ENCODE results near the gene DNAAF1.
"Not testable (repeated sequence)": the region's sequence is repeated elsewhere in the genome, so short reads cannot be mapped to it uniquely, and the experiment has no call there.

DNAAF1 gene

DNA sequence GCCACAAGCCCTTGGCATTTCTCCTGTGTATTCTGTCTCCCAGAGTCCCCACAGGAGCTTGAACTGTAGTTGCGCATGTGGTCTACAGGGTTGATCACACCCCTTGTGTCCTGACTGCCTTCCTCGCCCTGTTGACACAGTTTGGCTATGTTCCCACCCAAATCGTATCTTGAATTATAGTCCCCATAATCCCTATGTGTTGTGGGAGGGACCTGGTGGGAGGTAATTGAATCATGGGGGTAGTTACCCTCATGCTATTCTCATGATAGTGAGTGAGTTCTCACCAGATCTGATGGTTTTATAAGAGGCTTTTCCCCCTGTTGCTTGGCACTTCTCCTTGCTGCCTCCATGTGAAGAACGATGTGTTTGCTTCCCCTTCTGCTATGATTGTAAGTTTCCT, 67.0 kb downstream of the DNAAF1 start:
- DNase-seq (ENCODE audit: low read depth), result no peak

DNA sequence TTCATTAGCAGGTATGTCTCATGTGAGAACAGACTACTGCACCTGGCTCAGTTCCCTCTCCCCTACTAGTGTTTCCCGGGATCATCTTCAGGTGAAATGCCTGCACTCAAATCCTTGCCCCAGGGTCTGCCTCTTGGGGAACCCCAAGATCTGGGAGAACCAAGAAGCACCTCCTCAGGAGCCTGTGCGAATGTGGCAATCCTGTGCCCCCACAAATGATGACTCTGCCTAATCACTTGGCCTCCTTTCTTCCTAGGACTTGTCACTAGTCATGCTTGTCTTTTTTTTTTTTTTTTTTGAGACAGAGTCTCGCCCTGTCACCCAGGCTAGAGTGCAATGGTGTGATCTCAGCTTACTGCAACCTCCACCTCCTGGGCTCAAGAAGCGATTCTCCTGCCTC, 67.5 kb downstream of the DNAAF1 start:
- DNase-seq (ENCODE audit: low read depth), result no peak

DNA sequence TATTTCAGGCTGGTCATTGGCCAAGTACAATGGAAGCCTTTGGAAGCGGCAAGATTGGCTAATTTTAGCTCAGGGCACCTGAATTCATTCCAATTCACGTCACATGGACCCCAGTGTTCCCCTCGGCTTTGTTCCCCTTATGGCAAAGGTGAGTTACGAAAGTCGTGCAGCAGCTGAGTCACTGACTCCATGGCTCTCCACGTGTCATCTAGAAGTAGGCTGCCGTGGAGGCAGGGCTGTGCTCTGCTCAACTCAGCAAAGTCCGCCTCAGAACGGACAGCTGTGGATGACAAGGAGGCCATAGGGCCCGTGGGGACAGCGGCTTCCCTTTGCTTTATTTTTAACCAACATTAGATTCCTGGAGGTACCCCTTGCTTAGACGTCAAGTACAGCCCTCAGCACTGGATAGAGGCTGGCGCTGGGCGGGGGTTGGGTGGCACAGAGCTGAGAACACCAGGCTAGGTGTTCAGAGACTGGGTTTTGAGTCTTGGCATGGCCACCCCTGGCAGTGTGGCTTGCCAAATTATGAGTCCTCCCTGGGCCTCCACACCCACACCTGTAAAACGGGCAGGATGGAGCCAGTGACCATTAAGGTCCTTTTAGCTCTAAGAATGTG, 69.5 kb downstream of the DNAAF1 start:
- DNase-seq (ENCODE audit: low read depth), result no peak

DNA sequence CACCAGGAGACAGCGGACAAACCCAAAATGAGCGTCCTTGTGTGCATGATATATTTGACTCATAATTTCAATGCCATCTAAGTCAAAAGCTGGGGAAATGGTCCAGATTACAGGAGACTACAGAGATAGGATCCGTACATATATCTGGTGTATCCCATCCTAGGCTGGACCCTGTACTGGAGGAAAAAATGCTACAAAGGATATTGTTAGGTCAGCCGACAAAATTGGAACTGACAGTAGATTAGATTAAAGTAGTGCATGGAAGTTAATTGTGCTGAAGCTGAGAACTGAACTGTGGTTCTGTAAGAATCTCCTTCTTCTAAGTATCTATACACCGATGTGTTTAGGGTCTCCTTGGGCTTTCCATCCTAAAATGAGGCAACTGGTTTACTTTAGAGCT, 70.4 kb downstream of the DNAAF1 start:
- DNase-seq (ENCODE audit: low read depth), result no peak

DNA sequence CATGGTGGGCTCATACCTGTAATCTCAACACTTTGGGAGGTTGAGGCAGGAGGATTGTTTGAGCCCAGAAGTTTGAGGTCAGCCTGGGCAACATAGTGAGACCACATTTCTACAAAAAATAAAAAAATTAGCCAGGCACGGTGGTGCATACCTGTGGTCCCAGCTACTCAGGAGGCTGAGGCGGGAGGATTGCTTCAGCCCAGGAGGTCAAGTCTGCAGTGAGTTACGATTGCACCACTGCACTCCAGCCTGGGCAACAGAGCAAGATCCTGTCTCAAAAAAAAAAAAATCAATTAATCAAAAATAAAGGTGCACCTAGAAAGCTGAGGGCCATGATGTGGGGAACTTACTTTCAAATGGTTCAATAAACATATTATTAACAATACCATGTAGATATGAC, 71.0 kb downstream of the DNAAF1 start:
- DNase-seq (ENCODE audit: low read depth), result not testable (repeated sequence)

DNA sequence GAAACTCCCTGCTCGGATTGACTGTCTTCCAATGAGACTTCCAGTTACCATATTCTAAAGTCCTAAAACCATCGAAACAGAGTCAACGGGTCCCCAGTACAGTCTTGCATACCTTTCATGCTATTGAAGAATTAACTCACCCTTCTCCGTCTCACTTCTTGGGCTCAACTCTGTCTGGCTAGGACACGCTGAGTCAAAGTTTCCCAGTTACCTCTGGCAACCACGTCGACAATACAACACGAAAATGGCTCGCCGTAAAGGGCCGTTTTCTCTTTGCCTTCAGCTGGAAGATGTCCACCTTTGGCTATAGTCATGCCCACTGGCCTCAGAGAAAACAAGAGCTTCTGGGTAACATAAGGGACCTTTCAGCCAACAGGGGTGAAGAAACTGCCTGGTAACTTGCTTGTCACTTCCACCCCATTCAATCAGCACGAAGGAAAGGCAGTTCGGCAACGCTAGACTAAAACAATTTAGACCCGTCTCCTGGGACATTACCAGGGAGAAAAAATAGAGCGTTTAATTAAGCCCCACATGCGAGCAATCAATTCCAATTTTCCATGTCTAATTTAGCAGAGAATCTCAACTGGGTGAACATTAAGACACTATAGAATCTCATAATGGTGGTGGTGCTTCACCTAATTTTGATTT, 73.2 kb downstream of the DNAAF1 start:
- no peak for DNase-seq (ENCODE audit: low read depth)

DNA sequence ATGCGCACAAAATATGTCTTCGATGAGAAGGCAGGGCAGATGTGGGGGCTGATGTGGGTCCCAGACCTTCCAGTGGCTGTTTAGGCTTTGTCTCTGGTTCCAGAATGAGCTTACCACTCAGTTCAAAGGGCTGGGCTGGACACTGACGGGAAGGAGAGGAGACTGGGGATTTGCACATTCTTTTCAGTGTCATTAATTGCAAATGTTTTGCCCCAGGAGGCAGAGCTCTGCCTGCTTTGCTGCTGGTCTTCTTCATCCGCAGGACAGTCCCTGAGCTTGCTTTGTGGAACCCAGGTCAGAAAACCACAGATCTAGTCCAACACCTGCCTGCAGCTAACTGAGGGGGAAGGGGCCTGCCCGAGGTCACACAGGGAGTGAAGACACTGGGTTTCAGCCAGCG, 73.8 kb downstream of the DNAAF1 start:
- DNase-seq (ENCODE audit: low read depth), result no peak

DNA sequence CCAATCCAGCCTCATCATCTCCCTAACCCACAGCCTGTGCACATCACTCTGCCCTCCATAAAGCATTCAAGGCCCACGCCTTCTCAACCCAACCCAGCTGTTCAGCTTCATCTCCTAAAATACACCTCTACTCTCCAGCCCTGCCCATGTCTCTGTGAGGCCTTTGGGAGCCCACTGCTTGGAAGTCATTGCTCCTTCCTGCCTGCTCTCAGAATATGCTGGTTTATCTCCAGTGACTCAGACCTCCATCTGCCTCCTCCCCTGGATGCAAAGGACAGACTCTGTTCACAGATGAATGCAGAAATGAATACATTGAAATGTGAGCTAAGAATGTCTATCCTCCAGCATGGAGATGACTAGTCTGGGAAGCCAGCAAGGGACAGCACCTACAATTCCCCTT, 75.7 kb downstream of the DNAAF1 start:
- no peak for DNase-seq (ENCODE audit: low read depth)

DNA sequence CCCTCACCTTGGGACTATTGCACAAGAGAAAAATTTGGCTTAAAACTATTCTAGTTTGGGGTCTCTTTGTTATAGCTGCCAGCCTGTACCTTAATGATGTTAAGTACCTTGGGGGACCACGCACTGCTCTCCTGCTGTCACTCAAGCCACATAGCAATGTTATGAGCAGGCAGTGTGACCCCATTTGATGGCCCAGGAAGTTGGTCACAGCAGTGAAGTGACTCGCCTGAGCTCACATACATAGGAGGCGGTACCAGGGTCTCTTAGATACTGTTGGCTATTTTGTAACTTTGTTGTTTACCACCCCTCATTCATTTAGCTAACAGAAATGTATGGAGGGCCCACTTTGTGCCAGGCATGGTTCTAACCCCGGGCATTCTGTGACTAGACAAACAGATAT, 78.3 kb downstream of the DNAAF1 start:
- DNase-seq (ENCODE audit: low read depth), result no peak

DNA sequence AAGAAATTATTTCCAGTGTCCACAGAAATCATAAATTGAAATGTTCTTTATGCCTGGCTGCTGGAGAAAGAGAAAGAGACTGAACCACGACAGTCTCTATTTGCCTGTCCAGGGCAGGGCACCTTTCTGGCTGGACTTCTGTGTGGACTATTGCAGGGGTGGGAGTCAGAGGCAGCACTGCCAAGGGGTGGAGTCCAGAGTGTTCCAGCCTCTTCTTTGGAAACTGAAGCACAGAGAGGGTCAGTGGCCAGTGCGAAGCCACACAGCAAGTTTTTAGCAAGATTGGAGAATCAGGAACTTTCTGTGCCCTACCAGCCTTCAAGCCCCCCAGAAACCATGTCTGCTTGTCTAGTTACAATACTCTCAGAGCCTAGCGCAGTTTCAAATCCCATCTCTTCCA, 79.4 kb downstream of the DNAAF1 start:
- no peak for DNase-seq (ENCODE audit: low read depth)

DNA sequence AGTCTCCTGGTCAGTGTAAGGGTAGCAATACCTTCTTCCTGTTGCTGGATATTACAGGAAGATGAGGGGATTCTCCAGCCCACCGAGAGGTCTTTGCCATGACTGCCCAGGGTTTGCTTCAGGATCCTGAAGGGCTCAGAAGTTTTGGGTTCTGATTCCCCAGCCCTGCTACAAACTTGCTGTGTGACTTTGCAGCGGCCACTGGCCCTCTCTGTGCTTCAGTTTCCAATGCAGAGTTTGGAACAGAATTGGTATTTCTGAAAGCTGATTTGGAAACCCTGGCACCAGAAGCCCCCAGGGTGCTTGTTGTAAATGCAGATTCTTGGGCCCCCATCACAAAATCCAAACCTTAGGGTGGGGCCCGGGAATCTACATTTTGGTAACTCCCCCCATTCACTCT, 80.0 kb downstream of the DNAAF1 start:
- no peak for DNase-seq (ENCODE audit: low read depth)

DNA sequence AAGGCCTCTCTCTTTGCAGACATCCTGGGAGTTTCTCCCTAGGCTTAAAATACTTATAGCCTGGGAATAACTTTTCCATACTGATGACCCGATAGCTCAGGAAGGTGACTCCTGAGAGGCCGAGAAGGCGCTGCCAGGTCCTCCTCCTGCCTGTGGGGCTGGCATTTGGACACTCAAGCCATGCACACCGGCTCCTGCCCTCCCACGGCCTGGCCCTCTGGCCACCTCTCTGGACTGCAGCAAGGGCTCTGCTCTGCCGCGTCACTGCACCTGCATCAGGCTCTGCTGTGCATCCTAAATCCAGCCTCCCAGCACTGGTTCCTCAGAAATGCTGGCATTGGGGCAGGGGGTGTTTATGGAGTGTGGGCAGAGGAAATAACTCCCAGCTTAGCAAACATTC, 80.5 kb downstream of the DNAAF1 start:
- DNase-seq (ENCODE audit: low read depth), result no peak

DNA sequence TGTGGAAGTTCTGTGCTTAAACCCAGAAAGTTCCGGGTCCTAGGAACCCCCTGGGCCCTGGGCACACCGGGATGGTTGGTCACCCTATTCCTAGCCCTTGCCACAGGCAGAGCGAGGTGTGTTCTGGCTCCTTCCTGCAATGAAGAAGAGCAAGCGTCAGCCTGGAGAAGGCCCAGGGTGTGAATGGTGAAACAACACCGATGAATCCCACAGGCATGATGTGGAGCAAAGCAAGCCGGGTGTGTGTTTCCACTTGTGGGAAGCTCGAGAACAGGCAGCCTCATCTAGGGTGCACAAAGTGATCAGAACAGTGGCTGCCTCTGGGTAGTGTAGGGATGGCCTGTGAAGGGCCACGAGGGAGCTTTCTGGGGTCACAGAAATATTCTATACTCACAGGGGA, 80.9 kb downstream of the DNAAF1 start:
- no peak for DNase-seq (ENCODE audit: low read depth)

Measured in stimulated activated CD4-positive, alpha-beta T cell treated with anti-CD3 and anti-CD28 coated beads, Interleukin-2, amount 100 ng/mL, for 4 hours (primary cell).